NK-92 (cell line): ENCODE measurements around the gene GDPD5.

Source experiments
- DNase-seq: peaks from one replicate; lab custom pipeline; 2025; ENCODE audit not compliant: unreplicated experiment; lab: John Stamatoyannopoulos, UW

The GDPD5 gene

DNA sequence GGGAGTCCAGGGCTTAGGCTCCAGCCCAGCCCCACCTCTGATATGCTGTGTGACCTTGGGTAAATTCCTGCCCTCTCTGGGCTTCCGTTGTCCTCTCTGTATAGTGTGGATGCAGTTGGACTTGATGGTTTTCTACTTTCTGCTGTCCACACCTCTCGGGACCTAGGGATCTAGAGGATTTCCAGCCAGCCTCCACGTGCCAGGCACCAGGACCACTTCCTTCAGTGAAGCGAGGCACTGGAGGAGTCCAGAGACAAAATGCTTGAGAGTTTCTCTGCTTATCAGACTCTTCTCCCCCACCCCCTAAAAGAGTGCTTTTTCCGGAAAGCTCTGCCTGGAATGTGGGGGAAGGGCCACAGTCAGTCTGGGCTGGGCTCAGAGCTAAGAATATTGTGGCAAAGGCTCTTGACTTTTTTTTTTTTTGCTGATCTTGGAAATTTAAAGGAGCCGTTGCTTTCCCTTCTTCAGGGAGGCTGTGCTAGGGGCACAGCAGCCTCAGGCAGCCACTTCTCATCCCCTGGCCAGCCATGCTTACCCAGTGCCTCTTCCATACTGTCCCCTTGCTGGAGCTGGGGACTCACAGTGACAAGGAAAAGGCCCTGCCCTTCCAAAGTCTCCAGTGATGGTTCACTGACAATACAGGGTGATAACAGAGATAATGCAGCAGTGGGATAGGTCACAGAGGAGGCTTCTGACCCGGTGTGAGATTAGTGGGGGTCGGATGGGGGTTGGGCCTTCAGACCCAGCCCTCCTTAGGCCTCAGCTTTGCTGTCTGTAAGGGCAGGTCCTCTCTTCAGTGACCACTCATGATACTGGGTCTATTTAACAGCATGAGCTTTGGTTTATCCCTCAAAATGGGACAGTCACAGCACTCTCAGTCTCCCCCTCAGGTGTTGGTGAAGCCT is 33.5 kb upstream of the GDPD5 start:
- no peak for DNase-seq

- no peak for DNase-seq
These were observed 32.1 kb upstream of the GDPD5 start for GRCh38 chr11:75557666-75558494.

DNA sequence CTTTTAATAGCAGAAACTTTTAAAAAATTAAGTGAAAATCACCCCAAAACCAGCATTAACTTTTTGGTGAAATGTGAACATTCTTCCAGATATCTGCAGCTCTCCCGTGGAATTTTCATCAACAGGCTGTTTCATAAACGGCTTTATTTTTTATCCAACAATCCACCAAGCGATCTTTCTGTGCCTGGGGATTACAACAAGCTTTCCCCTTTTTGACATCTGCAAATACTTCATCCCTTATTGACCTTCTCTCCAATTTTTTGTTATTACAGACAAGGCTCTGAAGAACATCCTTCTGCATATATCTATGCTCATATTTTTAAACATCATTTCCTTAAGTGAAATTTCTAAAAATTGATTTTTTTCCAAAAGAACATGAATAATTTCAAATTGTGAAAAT is 30.5 kb upstream of the GDPD5 start:
- no peak for DNase-seq

DNA sequence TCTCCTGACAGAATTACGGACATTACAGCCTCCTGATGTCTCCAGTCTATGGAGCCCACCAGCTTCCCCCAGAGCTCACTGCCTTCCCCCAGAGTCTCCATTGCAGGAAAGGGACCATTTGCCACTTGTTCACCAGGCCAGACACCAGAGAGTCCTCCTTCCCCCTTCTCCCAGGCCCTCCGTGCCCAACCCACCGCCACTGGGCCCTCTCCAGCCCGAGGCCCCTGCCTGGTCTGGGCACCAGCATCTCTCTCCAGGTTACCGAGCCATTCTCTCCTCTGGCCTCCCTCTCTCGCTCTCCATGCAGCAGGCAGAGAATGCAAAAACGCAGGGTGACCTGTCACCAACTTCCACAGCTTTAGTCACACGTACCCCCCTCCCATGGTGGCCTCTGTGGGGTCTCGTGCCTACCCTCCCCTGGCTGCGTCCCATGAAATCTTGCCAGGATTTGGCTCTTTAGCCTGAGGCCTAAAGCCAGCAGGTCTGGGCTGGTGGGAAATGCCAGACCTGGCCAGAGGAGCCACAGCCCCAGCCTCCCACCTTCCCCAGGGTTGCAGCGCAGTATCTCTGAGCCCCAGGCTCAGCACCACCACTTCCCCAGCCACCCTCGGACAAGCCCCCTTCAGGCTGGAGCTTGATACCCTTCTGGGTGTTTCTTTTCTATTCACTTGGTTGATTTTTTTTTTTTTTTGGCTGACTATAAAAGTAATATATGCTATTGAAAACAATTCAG is 29.5 kb upstream of the GDPD5 start:
- no peak for DNase-seq

DNA sequence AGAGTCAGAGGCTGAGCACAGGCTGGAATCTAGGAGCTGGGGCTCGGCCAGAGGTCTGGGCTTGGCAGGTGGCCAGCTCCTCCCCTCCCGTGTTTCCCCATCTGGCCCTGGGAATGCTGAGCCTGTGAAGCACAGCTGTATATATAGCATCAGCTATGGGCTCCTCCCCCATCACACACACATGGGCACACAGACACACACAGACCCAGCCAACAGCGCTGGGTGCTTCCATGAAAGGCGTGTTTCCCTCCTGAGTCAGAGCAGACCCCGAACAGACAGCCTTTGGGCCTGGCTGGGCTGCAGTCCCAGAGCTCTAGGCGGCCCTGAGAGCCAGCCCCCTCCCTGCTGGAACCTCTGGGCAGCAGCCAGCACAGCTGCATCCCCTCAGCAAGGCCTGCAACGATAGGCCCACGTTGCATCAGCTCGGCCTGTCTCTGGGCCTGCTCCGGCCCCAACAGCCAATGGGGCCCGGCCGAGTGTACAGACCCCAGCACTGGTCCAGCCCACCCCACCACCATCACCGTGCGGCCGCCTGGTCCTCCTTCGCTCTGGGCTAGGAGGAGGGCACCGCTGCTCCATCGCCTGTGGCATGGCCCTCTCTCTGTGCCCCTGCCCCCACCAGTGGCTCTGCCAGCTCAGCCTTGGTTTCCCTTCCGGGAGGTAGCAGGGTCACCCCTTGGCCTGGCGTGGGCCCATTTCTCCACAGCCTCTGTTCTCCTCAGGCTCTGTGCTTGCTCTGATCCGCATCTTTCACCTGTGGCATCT is 28.7 kb upstream of the GDPD5 start:
- no peak for DNase-seq

DNA sequence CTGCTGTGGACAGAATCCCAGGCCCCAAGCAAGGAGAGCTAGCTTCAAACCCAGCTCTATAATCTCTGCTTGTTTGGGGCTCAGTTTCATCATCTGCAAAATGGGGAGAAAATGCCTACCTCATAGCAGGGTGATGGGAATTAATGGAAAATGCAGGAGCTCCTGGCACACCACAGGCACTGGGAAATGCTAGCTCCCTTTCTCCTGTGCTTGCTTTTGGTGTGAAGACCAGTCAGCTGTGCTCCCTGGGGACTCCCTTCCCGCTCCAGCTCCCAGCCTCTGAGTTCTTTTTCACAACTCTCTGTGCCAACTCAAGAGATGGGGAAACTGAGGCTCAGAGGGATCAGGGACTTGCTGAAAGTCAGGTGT is 28.1 kb upstream of the GDPD5 start:
- DNase-seq: no peak

GRCh38 chr11:75553182-75553581 is 27.4 kb upstream of the GDPD5 start:
- no peak for DNase-seq

DNA sequence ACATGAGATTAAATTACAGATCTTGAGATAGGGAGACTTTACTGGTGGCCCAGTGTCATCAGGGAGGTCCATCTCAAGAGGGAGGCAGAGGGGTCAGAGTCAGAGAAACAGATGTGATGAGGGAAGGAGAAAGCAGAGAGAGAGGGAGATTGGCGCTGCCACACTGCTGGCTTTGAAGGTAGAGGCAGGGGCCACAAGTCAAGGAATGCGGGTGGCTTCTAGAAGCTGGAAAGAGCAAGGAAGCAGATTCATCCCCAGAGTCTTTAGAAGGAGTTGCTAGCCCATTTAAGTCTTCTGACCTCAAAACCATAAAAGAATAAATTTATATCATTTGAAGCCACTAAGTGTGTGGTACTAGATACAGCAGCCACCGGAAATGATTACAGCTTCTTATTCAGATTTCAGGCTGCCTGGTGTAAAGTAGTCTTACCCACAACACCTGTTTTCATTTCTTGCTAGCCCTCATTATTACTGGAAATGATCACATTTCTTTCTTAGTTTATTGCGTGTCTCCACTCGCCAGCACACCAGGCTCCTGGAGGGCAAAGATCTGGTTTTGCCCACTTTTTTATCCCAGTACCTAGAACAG is 23.7 kb upstream of the GDPD5 start:
- no peak for DNase-seq

DNA sequence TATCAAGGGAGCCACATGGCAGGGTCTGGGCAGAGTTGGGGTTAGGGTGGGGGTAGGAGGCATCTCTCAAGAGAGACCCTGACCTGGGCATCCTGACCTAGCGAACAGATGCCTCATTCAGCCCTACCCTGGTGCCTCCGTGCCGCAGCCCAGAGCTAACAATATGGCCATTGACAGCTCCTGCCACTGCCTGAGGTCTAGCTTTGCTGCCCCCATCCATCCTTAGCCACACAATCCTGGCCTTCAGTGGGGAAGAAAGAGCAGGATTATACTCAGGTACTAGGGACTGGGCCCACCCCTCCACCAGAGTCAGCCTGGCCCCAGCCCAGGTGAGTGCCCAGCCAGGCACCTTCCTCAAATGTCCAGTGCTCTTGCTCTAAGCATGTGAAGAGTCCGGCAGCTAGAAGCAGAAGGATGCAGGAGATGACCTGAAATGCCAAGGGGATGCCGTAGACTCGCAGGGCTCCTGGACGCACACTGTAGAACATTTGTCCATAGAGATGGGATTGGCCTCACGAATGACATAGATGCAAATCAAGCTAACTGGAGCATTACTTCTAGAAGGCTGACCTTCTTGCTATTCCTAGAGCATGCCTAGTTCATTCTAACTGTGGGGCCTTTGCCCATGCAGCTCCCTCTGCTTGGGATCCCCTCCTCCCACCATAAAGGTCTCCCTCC is 23.0 kb upstream of the GDPD5 start:
- no peak for DNase-seq

GRCh38 chr11:75547617-75548058 is 21.9 kb upstream of the GDPD5 start:
- DNase-seq: no peak

DNA sequence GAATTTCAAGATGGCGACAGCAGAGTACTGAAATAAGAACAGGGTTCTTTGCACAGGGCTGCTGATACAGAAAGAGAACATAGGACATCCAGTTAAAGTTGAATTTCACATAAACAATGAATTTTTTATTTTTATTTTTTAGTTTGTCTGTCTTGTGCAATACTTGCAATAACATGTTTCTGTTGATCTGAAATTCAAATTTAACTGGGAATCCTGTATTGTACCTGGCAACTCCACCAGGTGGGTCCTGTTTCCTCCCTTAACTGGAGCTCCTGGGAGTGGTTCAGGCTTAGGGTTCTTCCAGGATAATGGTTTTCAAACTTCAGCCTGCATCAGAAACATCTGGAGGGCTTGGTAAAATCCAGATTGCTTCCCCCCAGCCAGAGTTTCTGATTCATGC is 21.4 kb upstream of the GDPD5 start:
- no peak for DNase-seq

GRCh38 chr11:75543806-75544205 is 18.1 kb upstream of the GDPD5 start:
- no peak for DNase-seq

- no peak for DNase-seq
These were observed 16.3 kb upstream of the GDPD5 start for GRCh38 chr11:75542088-75542438.

GRCh38 chr11:75541193-75542087 is 15.7 kb upstream of the GDPD5 start:
- DNase-seq: no peak

- no peak for DNase-seq
These were observed 14.0 kb upstream of the GDPD5 start for GRCh38 chr11:75539459-75540334.

- no peak for DNase-seq
These were observed 12.6 kb upstream of the GDPD5 start for GRCh38 chr11:75538150-75538942.

GRCh38 chr11:75537740-75538139 is 12.0 kb upstream of the GDPD5 start:
- DNase-seq: no peak
